ENCODE data around the gene PPBP. TPM values are rescaled to one million over a fixed set of nuclear protein-coding genes. Genes with fewer than 3 reads are reported as not detected.

Gene PPBP
- total RNA-seq, 1 donor from 2014 or later, result 0.26 TPM

- DNase-seq (ENCODE audit: low read depth) (peak; percentile 75), FAIRE-seq (no peak)
- TF ChIP-seq CTCF (IDR thresholded peaks at IDR 0.05; ENCODE audit: insufficient read depth, low read length, severe bottlenecking), result no peak
- Histone ChIP-seq H3K36me3 (ENCODE audit: control insufficient read depth, insufficient read depth, low read length) (no peaks in the 10 kb centered on the region), H3K27me3 (ENCODE audit: control insufficient read depth, insufficient read depth, low read length) (no peaks in the 10 kb centered on the region), H3K4me3 (ENCODE audit: low read depth, low read length) (no peak overlapping the region)
Observed at GRCh38 chr4:74006009-74006476, 18.1 kb upstream of the PPBP start.

GRCh38 chr4:74005528-74005927, 17.5 kb upstream of the PPBP start:
- FAIRE-seq (peak; percentile 40), DNase-seq (ENCODE audit: low read depth) (peak; percentile 90)
- H3K36me3 ChIP-seq (ENCODE audit: control insufficient read depth, insufficient read depth, low read length), result no peaks in the 10 kb centered on the region
- H3K27me3 ChIP-seq (ENCODE audit: control insufficient read depth, insufficient read depth, low read length), result no peaks in the 10 kb centered on the region
- no peak for TF ChIP-seq CTCF (IDR thresholded peaks at IDR 0.05; ENCODE audit: insufficient read depth, low read length, severe bottlenecking)
- no peak overlapping the region for H3K4me3 ChIP-seq (ENCODE audit: low read depth, low read length)

GRCh38 chr4:74004668-74005067, 16.7 kb upstream of the PPBP start:
- H3K36me3 ChIP-seq (ENCODE audit: control insufficient read depth, insufficient read depth, low read length), result no peaks in the 10 kb centered on the region
- FAIRE-seq, result no peak

GRCh38 chr4:74000301-74000700, 12.3 kb upstream of the PPBP start:
- no peak for TF ChIP-seq CTCF (IDR thresholded peaks at IDR 0.05; ENCODE audit: insufficient read depth, low read length, severe bottlenecking)

More at GRCh38 chr4:74004668-74005067, 16.7 kb upstream of the PPBP start:
- DNase-seq (ENCODE audit: low read depth), result no peak
- Histone ChIP-seq H3K4me3 (ENCODE audit: low read depth, low read length) (no peak overlapping the region), H3K27me3 (ENCODE audit: control insufficient read depth, insufficient read depth, low read length) (no peaks in the 10 kb centered on the region)
- TF ChIP-seq CTCF (IDR thresholded peaks at IDR 0.05; ENCODE audit: insufficient read depth, low read length, severe bottlenecking), result no peak

GRCh38 chr4:73998040-73999011, 10.3 kb upstream of the PPBP start, which contains the start of gene CXCL5:
Gene CXCL5, minus strand, starts transcription at chr4:73998677. Its CDS starts 96 bp downstream, at chr4:73998581.
- FAIRE-seq, result no peak
- DNase-seq (ENCODE audit: low read depth), result peak; percentile 29
- no peaks in the 10 kb centered on the region for H3K36me3 ChIP-seq (ENCODE audit: control insufficient read depth, insufficient read depth, low read length)
- peak; percentile 14 for TF ChIP-seq CTCF (IDR thresholded peaks at IDR 0.05; ENCODE audit: insufficient read depth, low read length, severe bottlenecking)
- H3K27me3 ChIP-seq (ENCODE audit: control insufficient read depth, insufficient read depth, low read length), result no peaks in the 10 kb centered on the region
- H3K4me3 ChIP-seq (ENCODE audit: low read depth, low read length), result peak within 1 kb of the TSS; percentile 23

More at GRCh38 chr4:74000301-74000700, 12.3 kb upstream of the PPBP start:
- FAIRE-seq, result no peak
- Histone ChIP-seq H3K4me3 (ENCODE audit: low read depth, low read length) (no peak overlapping the region), H3K27me3 (ENCODE audit: control insufficient read depth, insufficient read depth, low read length) (no peaks in the 10 kb centered on the region), H3K36me3 (ENCODE audit: control insufficient read depth, insufficient read depth, low read length) (no peaks in the 10 kb centered on the region)
- no peak for DNase-seq (ENCODE audit: low read depth)
